Hepatocyte (in vitro differentiated cells): ENCODE measurements around the gene ITGA1. TPM values are rescaled to one million over a fixed set of nuclear protein-coding genes. Genes with fewer than 3 reads are reported as not detected.
A peak's percentile ranks its signal among the peaks of the same experiment; 100 is the strongest.

ENCODE experiments used
- DNase-seq: peaks from one replicate; pipeline ENCODE4 v3.0.0-alpha.2; 2016; ENCODE audit warnings: low spot score
- H2AFZ ChIP-seq: fragments of 200-600 bp; sonication (generic); 2 replicates; pipeline ENCODE4 v1.6.0; 2016; ENCODE audit warnings: antibody characterized with exemption, mild to moderate bottlenecking
- H3K27ac ChIP-seq: fragments of 200-600 bp; sonication (generic); 2 replicates; pipeline ENCODE4 v1.5.1; 2016; ENCODE audit warnings: mild to moderate bottlenecking
- H3K27me3 ChIP-seq: fragments of 200-600 bp; sonication (generic); 2 replicates; pipeline ENCODE4 v1.6.1; 2016
- H3K36me3 ChIP-seq: fragments of 200-600 bp; sonication (generic); replicated peaks from 2 replicates; pipeline ENCODE4 v1.5.1; 2016; ENCODE audit warnings: low read depth; ENCODE audit not compliant: insufficient read depth
- H3K4me1 ChIP-seq: fragments of 200-600 bp; sonication (generic); 2 replicates; pipeline ENCODE4 v1.5.1; 2016; ENCODE audit warnings: mild to moderate bottlenecking, moderate library complexity; ENCODE audit not compliant: insufficient read depth
- H3K4me2 ChIP-seq: fragments of 200-600 bp; sonication (generic); 2 replicates; pipeline ENCODE4 v1.6.0; 2016
- H3K4me3 ChIP-seq: fragments of 200-600 bp; sonication (generic); 2 replicates; pipeline ENCODE4 v1.5.1; 2016; ENCODE audit warnings: mild to moderate bottlenecking
- H3K79me2 ChIP-seq: fragments of 200-600 bp; sonication (generic); 2 replicates; pipeline ENCODE4 v1.6.0; 2017; ENCODE audit warnings: mild to moderate bottlenecking
- H3K9me2 ChIP-seq: fragments of 200-600 bp; sonication (generic); replicated peaks from 2 replicates; pipeline ENCODE4 v1.6.0; 2017; ENCODE audit warnings: mild to moderate bottlenecking; ENCODE audit not compliant: insufficient read depth
- H3K9me3 ChIP-seq: fragments of 200-600 bp; sonication (generic); 2 replicates; pipeline ENCODE4 v1.5.1; 2016; ENCODE audit warnings: low read depth, mild to moderate bottlenecking
- H4K20me1 ChIP-seq: fragments of 200-600 bp; sonication (generic); 2 replicates; pipeline ENCODE4 v1.6.0; 2016; ENCODE audit warnings: mild to moderate bottlenecking; ENCODE audit not compliant: insufficient read depth, poor library complexity, severe bottlenecking
- CTCF ChIP-seq: fragments of 200-600 bp; sonication (generic); IDR thresholded peaks from 2 replicates; pipeline ENCODE4 v1.5.1; 2016; ENCODE audit warnings: antibody characterized with exemption, mild to moderate bottlenecking; ENCODE audit not compliant: poor library complexity
- EZH2 ChIP-seq: fragments of 200-600 bp; sonication (generic); IDR thresholded peaks from 2 replicates; pipeline ENCODE4 v1.6.1; 2016; ENCODE audit warnings: antibody characterized with exemption, mild to moderate bottlenecking, borderline replicate concordance
- EZH2phosphoT487 ChIP-seq: fragments of 200-600 bp; sonication (generic); IDR thresholded peaks from one replicate; pipeline ENCODE4 v1.6.1; 2018; ENCODE audit warnings: antibody characterized with exemption, mild to moderate bottlenecking, low read depth, moderate library complexity; ENCODE audit not compliant: unreplicated experiment, severe bottlenecking
- WGBS: methylation state at CpG from one replicate; pipeline ENCODE4 v1.1.6; 2016; ENCODE audit warnings: low lambda C conversion rate; ENCODE audit errors: missing lambda C conversion rate; 5-methylcytosine and 5-hydroxymethylcytosine counted together
- polyA plus RNA-seq: library from polyadenylated mRNA; unstranded; fragments of >200 nt; fragmentation: Nextera tagmentation; extraction: Ambion mirVana; gene quantifications from 2 replicates; pipeline ENCODE4 v1.2.1, GENCODE V29; 2016
- total RNA-seq: library from RNA; depleted of rRNA; stranded (reverse); fragments of >200 nt; gene quantifications from 2 replicates; pipeline ENCODE4 v1.2.3, GENCODE V29; 2014

The ITGA1 gene
- total and polyA plus RNA-seq, 2 experiments from 2014 or later, result 15.0 to 40.3 TPM

DNA sequence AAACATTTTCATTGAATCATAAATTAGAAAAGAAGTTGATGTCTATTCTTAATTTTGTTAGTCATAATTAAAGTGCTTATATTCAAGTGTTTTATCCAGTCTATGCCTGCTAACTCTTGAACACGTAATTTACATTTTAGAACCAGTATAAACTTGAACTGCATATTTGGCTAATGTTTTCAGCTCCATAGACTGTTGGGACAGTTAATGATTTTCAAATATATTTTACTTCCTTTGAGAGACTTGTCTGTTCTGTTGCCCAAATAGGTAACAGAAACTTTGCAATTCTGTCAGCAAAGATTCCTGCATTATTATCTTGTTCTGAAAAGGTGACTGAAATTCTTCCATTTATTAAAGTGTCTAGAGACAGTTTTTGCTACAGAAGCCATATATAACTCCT, 209.3 kb downstream of the ITGA1 start:
- Histone ChIP-seq H3K4me3 (no peak overlapping the region), H3K4me2 (peak overlapping the region; percentile 55), H3K9me3 (no peaks in the 10 kb centered on the region), H3K27ac (peak overlapping the region; percentile 48), H3K36me3 (no peaks in the 10 kb centered on the region), H2AFZ (peak overlapping the region; percentile 12), H3K4me1 (no peaks in the 10 kb centered on the region), H4K20me1 (no peaks in the 10 kb centered on the region), H3K79me2 (peaks cover 8% of the 10 kb centered on the region), H3K9me2 (no peaks in the 10 kb centered on the region), H3K27me3 (no peaks in the 10 kb centered on the region)
- DNase-seq, result no peak
- 68% methylated on average over 1 of the region's 1 CpG for WGBS
- TF ChIP-seq EZH2phosphoT487 (no peak), CTCF (no peak), EZH2 (no peak)

DNA sequence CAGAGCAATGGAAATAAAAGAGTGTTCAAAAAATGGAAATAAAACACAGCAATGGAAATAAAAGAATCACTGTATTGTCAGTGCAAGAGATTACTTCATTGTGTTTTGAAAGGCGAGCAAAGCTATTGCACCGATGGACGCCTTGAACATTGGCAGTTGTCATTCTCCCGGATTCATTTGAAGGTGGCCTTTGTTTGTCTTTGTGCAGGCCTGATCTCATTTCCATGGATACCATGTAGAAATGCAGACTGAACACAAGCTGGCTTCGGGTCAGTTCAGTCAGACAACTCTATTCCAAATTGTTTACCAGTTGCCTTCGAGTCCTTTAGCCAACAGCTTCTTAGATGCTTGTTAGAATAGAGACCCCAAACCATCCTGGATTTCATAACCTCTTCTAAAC, 209.7 kb downstream of the ITGA1 start:
- Histone ChIP-seq H3K9me2 (no peaks in the 10 kb centered on the region), H3K27ac (peak overlapping the region; percentile 48), H3K79me2 (peaks cover 5% of the 10 kb centered on the region), H3K4me2 (peak overlapping the region; percentile 55), H3K4me3 (no peak overlapping the region), H2AFZ (peak overlapping the region; percentile 12), H3K9me3 (no peaks in the 10 kb centered on the region), H3K27me3 (no peaks in the 10 kb centered on the region), H4K20me1 (no peaks in the 10 kb centered on the region), H3K36me3 (no peaks in the 10 kb centered on the region), H3K4me1 (no peaks in the 10 kb centered on the region)
- TF ChIP-seq CTCF (no peak), EZH2phosphoT487 (no peak), EZH2 (no peak)
- WGBS, result 56% methylated on average over 6 of the region's 6 CpGs
- DNase-seq, result peak; percentile 30

- TF ChIP-seq EZH2, result no peak
- no peak for TF ChIP-seq CTCF
- TF ChIP-seq EZH2phosphoT487, result no peak
- whole genome bisulfite sequencing, result 86% methylated on average over 2 of the region's 2 CpGs
- Histone ChIP-seq H3K9me2 (no peaks in the 10 kb centered on the region), H3K4me3 (no peak overlapping the region), H2AFZ (no peak overlapping the region), H4K20me1 (no peaks in the 10 kb centered on the region), H3K79me2 (peaks cover 5% of the 10 kb centered on the region), H3K27ac (no peak overlapping the region), H3K4me1 (no peaks in the 10 kb centered on the region), H3K27me3 (no peaks in the 10 kb centered on the region), H3K9me3 (no peaks in the 10 kb centered on the region), H3K36me3 (no peaks in the 10 kb centered on the region), H3K4me2 (no peak overlapping the region)
- DNase-seq, result no peak
Measured at GRCh38 chr5:52998552-52999313, 211.0 kb downstream of the ITGA1 start.
